ENCODE measurements around the gene DDX27.

The DDX27 gene

DNA sequence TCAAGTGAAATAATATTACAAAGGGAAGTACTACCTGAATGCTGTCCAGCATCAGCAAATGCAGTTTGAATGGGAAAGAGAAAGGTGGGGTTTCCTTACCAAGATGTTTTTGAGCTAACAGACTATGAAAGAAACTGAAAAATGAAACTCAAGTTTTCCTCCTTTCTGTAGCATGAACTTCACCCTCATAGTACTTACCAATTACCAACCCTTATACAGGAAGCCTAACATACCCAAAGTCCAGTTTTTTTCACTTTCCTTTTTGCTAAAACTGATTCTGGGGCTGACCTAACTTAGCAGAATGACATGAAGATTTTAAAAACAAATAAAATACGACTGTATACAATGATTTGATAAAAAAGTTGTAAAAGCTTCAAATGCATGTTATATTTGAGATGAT, 53.4 kb downstream of the DDX27 start:
- Histone ChIP-seq H3K4me3 (ENCODE audit: low read length) (no peak overlapping the region), H3K27ac (ENCODE audit: low read depth, low read length) (no peak overlapping the region), H3K36me3 (ENCODE audit: insufficient read depth, low read length) (peaks cover 76% of the 10 kb centered on the region), H3K27me3 (ENCODE audit: insufficient read depth, low read length) (no peaks in the 10 kb centered on the region), H3K9me3 (ENCODE audit: insufficient read depth, low read depth, low read length) (no peaks in the 10 kb centered on the region), H3K9ac (ENCODE audit: low read depth, low read length) (no peak overlapping the region), H3K4me1 (ENCODE audit: insufficient read depth, low read length) (0 out of 2 replicates have a peak, but pooled peaks cover 5% of the 10 kb centered on the region)
- no CpG with 5 or more reads among the region's 1 CpG for WGBS

DNA sequence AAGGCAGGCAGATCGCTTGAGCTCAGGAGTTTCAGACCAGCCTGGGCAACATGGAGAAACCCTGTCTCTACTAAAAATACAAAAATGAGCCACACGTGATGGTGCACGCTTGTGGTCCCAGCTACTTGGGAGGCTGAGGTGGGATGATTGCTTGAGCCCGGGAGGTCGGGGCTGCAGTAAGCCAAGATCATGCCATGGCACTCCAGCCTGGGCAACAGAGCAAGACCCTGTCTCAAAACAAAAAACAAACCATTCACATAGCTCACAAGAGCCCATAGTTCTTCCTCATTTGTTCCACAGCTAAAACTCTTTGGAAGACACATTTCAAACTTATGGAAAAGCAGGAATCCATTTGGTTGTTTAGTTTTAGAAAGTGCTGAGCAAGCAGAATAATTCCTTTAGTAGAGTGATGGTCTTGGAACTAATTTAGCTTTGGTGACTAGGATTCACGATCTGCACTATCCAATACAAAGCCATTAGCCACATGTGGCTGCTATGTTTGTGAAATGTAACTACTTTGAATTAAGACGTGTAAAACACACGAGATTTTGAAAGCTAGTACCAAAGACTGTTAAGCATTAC, 54.6 kb downstream of the DDX27 start:
- peaks cover 70% of the 10 kb centered on the region for H3K36me3 ChIP-seq (ENCODE audit: insufficient read depth, low read length)
- 0 out of 2 replicates have a peak, but pooled peaks cover 5% of the 10 kb centered on the region for H3K4me1 ChIP-seq (ENCODE audit: insufficient read depth, low read length)
- H3K27ac ChIP-seq (ENCODE audit: low read depth, low read length) = no peak overlapping the region
- H3K4me3 ChIP-seq (ENCODE audit: low read length) = no peak overlapping the region
- 97% methylated on average over 7 of the region's 8 CpGs for WGBS
- H3K9ac ChIP-seq (ENCODE audit: low read depth, low read length) = no peak overlapping the region
- no peaks in the 10 kb centered on the region for H3K9me3 ChIP-seq (ENCODE audit: insufficient read depth, low read depth, low read length)
- H3K27me3 ChIP-seq (ENCODE audit: insufficient read depth, low read length) = no peaks in the 10 kb centered on the region

DNA sequence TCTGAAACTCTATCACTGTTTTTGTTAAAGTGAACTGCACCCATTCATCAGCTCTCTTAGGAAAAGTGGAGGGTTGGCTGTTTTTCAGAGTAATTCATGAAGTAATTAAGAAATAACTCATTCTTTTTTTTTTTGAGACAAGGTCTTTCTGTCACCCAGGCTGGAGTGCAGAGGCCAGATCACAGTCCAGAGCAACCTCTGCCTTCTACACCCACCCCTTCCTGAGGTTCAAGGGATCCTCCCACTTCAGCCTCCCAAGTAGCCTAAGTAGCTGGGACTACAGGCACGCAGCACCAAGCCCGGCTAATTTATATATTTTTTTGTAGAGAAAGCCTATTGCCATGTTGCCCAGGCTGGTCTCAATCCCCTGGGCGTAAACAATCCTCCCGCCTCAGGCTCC, 56.0 kb downstream of the DDX27 start:
- H3K36me3 ChIP-seq (ENCODE audit: insufficient read depth, low read length) = peaks cover 70% of the 10 kb centered on the region
- H3K4me1 ChIP-seq (ENCODE audit: insufficient read depth, low read length) = 0 out of 2 replicates have a peak, but pooled peaks cover 5% of the 10 kb centered on the region
- no peaks in the 10 kb centered on the region for H3K27me3 ChIP-seq (ENCODE audit: insufficient read depth, low read length)
- no peak overlapping the region for H3K27ac ChIP-seq (ENCODE audit: low read depth, low read length)
- no peak overlapping the region for H3K4me3 ChIP-seq (ENCODE audit: low read length)
- WGBS = 97% methylated on average over 4 of the region's 4 CpGs
- peaks cover 6% of the 10 kb centered on the region; the same call in 1 of the 2 replicates for H3K9me3 ChIP-seq (ENCODE audit: insufficient read depth, low read depth, low read length)
- no peak overlapping the region for H3K9ac ChIP-seq (ENCODE audit: low read depth, low read length)

DNA sequence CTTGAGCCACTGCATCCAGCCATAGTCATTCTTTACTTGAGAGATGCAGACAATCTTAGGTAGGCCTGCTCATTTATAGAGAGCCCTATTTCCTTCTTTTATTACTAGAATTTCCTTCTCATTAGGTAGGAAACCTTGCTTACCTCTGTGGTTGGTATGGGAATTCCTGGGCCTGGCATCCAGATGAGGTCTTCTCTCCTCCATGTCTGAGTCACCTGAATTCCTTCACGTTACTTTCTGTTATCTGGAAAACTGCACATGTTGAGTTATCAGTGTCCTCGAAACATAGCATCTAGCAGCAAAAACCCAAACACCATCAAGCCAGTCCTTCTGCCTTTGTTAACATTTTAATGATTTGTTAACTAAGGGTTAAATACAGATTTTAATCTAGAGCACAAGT, 56.4 kb downstream of the DDX27 start:
- Histone ChIP-seq H3K27ac (ENCODE audit: low read depth, low read length) (no peak overlapping the region), H3K9me3 (ENCODE audit: insufficient read depth, low read depth, low read length) (peaks cover 10% of the 10 kb centered on the region; the same call in 1 of the 2 replicates), H3K9ac (ENCODE audit: low read depth, low read length) (no peak overlapping the region), H3K4me1 (ENCODE audit: insufficient read depth, low read length) (0 out of 2 replicates have a peak, but pooled peaks cover 5% of the 10 kb centered on the region), H3K27me3 (ENCODE audit: insufficient read depth, low read length) (no peaks in the 10 kb centered on the region), H3K36me3 (ENCODE audit: insufficient read depth, low read length) (peaks cover 70% of the 10 kb centered on the region), H3K4me3 (ENCODE audit: low read length) (no peak overlapping the region)
- whole genome bisulfite sequencing = 96% methylated on average over 2 of the region's 2 CpGs

DNA sequence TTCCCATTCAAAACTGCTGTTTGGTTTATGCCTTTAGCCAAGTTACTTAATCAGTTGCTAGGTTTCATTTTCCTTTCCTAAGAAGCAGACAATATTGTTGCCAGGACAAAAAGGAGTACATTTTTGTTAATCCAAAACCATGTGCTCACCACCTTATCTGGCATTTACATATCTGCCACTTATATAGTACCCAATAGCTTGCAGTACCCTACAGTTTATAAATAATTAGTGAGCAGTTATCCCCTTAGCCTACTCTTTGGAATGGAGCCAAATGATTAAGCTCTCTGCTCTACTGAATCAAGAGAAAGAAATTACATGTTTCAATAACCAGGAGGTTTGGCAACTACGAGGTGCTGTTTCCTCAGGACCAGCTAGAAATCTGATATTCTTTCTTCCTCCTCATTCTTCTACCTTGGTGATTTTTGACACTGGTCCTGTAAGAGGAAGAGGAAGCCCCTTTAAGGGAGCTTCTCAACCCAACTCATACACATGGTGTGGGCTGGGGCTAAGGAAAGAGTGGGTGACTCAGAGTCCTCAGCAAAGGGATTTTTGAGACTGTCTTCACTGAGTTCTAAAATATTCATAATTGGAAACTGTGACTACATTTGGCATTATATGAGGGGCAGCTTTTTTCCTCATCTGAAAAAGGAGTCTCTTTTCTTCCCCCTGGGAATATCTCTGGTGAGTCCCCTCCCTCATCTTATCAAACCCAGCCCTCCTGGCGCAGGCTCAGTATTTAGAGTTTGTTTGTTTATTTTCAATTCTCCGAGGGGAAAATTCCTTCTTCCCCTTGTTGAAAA, 57.1 kb downstream of the DDX27 start:
- Histone ChIP-seq H3K9me3 (ENCODE audit: insufficient read depth, low read depth, low read length) (peaks cover 13% of the 10 kb centered on the region; the same call in 1 of the 2 replicates), H3K4me3 (ENCODE audit: low read length) (peak overlapping the region; percentile 96), H3K4me1 (ENCODE audit: insufficient read depth, low read length) (0 out of 2 replicates have a peak, but pooled peaks cover 5% of the 10 kb centered on the region), H3K9ac (ENCODE audit: low read depth, low read length) (no peak overlapping the region), H3K27ac (ENCODE audit: low read depth, low read length) (no peak overlapping the region), H3K27me3 (ENCODE audit: insufficient read depth, low read length) (no peaks in the 10 kb centered on the region), H3K36me3 (ENCODE audit: insufficient read depth, low read length) (peaks cover 70% of the 10 kb centered on the region)
- 95% methylated on average over 1 of the region's 3 CpGs for WGBS

GRCh38 chr20:49276961-49277785, 58.0 kb downstream of the DDX27 start:
- Histone ChIP-seq H3K4me3 (ENCODE audit: low read length) (peak overlapping the region; percentile 96), H3K27ac (ENCODE audit: low read depth, low read length) (no peak overlapping the region), H3K27me3 (ENCODE audit: insufficient read depth, low read length) (no peaks in the 10 kb centered on the region), H3K4me1 (ENCODE audit: insufficient read depth, low read length) (0 out of 2 replicates have a peak, but pooled peaks cover 5% of the 10 kb centered on the region), H3K9me3 (ENCODE audit: insufficient read depth, low read depth, low read length) (peaks cover 13% of the 10 kb centered on the region; the same call in 1 of the 2 replicates), H3K9ac (ENCODE audit: low read depth, low read length) (peak overlapping the region; percentile 100), H3K36me3 (ENCODE audit: insufficient read depth, low read length) (peaks cover 72% of the 10 kb centered on the region)
- WGBS = 6% methylated on average over 31 of the region's 31 CpGs

GRCh38 chr20:49277786-49278035, 58.5 kb downstream of the DDX27 start:
- peak overlapping the region; percentile 100 for H3K9ac ChIP-seq (ENCODE audit: low read depth, low read length)

GRCh38 chr20:49278036-49278817, 59.0 kb downstream of the DDX27 start, which contains the start of gene ZNFX1:
Gene ZNFX1 (minus strand): TSS chr20:49278057. CDS start chr20:49275839, 2,218 bp downstream.
- WGBS = under 1% methylated on average over 80 of the region's 80 CpGs
- H3K27me3 ChIP-seq (ENCODE audit: insufficient read depth, low read length) = no peaks in the 10 kb centered on the region
- H3K9ac ChIP-seq (ENCODE audit: low read depth, low read length) = peak within 1 kb of the TSS; percentile 100
- peak within 1 kb of the TSS; percentile 95 for H3K27ac ChIP-seq (ENCODE audit: low read depth, low read length)
- H3K36me3 ChIP-seq (ENCODE audit: insufficient read depth, low read length) = peaks cover 74% of the 10 kb centered on the region
- H3K4me3 ChIP-seq (ENCODE audit: low read length) = peak within 1 kb of the TSS; percentile 96
- 0 out of 2 replicates have a peak, but pooled peaks cover 5% of the 10 kb centered on the region for H3K4me1 ChIP-seq (ENCODE audit: insufficient read depth, low read length)
- H3K9me3 ChIP-seq (ENCODE audit: insufficient read depth, low read depth, low read length) = peaks cover 13% of the 10 kb centered on the region; the same call in 1 of the 2 replicates

More at GRCh38 chr20:49277786-49278035, 58.5 kb downstream of the DDX27 start:
- Histone ChIP-seq H3K4me1 (ENCODE audit: insufficient read depth, low read length) (0 out of 2 replicates have a peak, but pooled peaks cover 5% of the 10 kb centered on the region), H3K9me3 (ENCODE audit: insufficient read depth, low read depth, low read length) (peaks cover 13% of the 10 kb centered on the region; the same call in 1 of the 2 replicates), H3K4me3 (ENCODE audit: low read length) (peak overlapping the region; percentile 96), H3K27ac (ENCODE audit: low read depth, low read length) (peak overlapping the region; percentile 95; the same call in 1 of the 2 replicates), H3K27me3 (ENCODE audit: insufficient read depth, low read length) (no peaks in the 10 kb centered on the region), H3K36me3 (ENCODE audit: insufficient read depth, low read length) (peaks cover 73% of the 10 kb centered on the region)
- WGBS = under 1% methylated on average over 22 of the region's 22 CpGs

DNA sequence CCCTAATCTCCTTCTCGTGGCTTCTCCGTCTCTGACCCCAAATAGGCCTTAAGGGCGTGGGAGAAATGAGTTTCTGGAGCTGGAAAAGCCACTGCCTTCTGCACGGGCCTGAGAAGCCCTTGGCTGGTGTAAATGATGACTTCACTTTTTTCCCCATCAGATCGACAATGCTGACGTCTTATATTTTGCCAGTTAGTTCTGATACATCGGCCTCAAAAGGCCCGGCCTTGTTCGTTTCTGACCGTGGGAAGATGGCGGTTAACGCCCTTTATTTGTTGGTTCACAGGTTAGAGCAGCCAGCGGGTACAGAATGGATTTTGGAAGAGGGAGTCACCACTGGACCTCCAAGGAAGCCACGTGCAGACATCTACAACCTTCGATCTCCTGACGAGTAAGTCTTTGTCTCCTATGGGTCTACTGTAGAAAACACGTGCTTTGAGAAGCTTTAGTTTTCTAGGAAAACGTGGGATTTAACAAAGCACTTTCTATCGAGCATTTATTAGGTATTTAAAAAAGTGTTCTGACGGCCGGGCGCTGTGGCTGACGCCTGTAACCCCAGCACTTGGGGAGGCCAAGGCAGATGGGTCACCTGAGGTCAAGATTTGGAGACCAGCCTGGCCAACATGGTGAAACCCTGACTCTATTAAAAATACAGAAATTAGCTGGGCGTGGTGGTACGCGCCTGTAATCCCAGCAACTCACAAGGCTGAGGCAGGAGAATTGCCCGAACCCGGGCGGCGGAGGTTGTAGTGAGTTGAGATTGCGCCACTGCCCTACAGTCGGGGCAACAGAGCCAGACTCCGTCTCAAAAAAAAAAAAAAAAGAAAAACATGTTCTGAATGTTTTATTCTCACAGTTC, 59.8 kb downstream of the DDX27 start:
- Histone ChIP-seq H3K4me3 (ENCODE audit: low read length) (peak overlapping the region; percentile 96), H3K4me1 (ENCODE audit: insufficient read depth, low read length) (0 out of 2 replicates have a peak, but pooled peaks cover 5% of the 10 kb centered on the region), H3K9me3 (ENCODE audit: insufficient read depth, low read depth, low read length) (peaks cover 13% of the 10 kb centered on the region; the same call in 1 of the 2 replicates), H3K9ac (ENCODE audit: low read depth, low read length) (peak overlapping the region; percentile 100), H3K27ac (ENCODE audit: low read depth, low read length) (peak overlapping the region; percentile 86), H3K27me3 (ENCODE audit: insufficient read depth, low read length) (no peaks in the 10 kb centered on the region), H3K36me3 (ENCODE audit: insufficient read depth, low read length) (peaks cover 74% of the 10 kb centered on the region)
- WGBS = under 1% methylated on average over 32 of the region's 33 CpGs
